Breast epithelium (tissue), 3 donors: Measurements from ENCODE around the gene CPED1.

Experiments used
- POLR2A ChIP-seq: fragments of 450-650 bp; IDR thresholded peaks from one replicate; pipeline ENCODE4 v1.6.1; 2016; ENCODE audit warnings: antibody characterized with exemption, mild to moderate bottlenecking, moderate library complexity
- TF ChIP-seq, protein P1 (sequence below), 3 donors: fragments of 450-650 bp; IDR thresholded peaks; one replicate each; pipeline ENCODE4 v1.5.1; 2016 to 2017; ENCODE audit warnings: antibody characterized with exemption in 3 of 3, mild to moderate bottlenecking in 3 of 3, moderate library complexity in 3 of 3

DNA sequence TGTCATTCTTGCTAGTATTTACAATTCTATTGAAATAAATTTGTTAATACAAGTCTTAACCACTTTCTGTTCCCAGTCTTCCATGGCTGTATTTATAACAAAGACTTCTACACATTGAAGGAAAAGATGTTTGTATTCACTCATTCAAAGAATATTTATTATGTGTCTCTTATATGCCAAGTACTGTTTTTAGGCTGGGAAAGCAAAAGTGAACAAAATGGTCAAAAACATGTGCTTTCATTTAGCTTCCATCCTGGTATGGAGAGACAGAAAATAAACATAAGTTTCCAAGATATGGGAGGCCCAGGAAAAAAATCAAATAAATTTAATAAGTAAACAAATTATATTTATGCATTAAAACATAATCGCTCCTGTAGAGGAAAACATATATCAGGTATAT is 22.9 kb downstream of the CPED1 start:
- no peak for TF ChIP-seq POLR2A
- TF ChIP-seq, protein P1, sequence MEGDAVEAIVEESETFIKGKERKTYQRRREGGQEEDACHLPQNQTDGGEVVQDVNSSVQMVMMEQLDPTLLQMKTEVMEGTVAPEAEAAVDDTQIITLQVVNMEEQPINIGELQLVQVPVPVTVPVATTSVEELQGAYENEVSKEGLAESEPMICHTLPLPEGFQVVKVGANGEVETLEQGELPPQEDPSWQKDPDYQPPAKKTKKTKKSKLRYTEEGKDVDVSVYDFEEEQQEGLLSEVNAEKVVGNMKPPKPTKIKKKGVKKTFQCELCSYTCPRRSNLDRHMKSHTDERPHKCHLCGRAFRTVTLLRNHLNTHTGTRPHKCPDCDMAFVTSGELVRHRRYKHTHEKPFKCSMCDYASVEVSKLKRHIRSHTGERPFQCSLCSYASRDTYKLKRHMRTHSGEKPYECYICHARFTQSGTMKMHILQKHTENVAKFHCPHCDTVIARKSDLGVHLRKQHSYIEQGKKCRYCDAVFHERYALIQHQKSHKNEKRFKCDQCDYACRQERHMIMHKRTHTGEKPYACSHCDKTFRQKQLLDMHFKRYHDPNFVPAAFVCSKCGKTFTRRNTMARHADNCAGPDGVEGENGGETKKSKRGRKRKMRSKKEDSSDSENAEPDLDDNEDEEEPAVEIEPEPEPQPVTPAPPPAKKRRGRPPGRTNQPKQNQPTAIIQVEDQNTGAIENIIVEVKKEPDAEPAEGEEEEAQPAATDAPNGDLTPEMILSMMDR (IDR thresholded peaks at IDR 0.05), result no peak
